HEK293 (cell line): ENCODE data around the gene ST6GALNAC6.

Source experiments
- CTCF ChIA-PET: fragments of 350-600 bp; formaldehyde crosslinking; extraction: SDS; loops from one replicate; lab custom pipeline; 2021; ENCODE audit warnings: antibody characterized with exemption; lab: Yijun Ruan, JAX
- POLR2A ChIA-PET: fragments of 300-600 bp; formaldehyde crosslinking; extraction: SDS; loops from one replicate; lab custom pipeline; 2020; ENCODE audit warnings: antibody characterized with exemption, inconsistent platforms; lab: Yijun Ruan, JAX
- H3K27ac ChIP-seq: fragments of 200-500 bp; sonication (Bioruptor generic); 2 replicates; pipeline ENCODE4 v1.5.1; 2014; ENCODE audit warnings: low read depth, low read length, control low read depth, inconsistent platforms; ENCODE audit errors: extremely low read depth
- H3K36me3 ChIP-seq, 2 experiments: fragments of 200-500 bp in 1 of 2; sonication (Bioruptor generic) in 1 of 2; 1 replicate in 1 of 2; 2 replicates in 1 of 2; pipeline ENCODE4 v1.5.1; 2014 to 2017; ENCODE audit warnings: inconsistent platforms in 2 of 2, low read length in 2 of 2; ENCODE audit not compliant: control insufficient read depth in 2 of 2, insufficient read depth in 1 of 2
- H3K4me1 ChIP-seq: fragments of 200-500 bp; sonication (Bioruptor generic); 2 replicates; pipeline ENCODE4 v1.5.1; 2014; ENCODE audit warnings: mild to moderate bottlenecking, low read length, inconsistent platforms; ENCODE audit not compliant: control insufficient read depth, insufficient read depth
- H3K4me3 ChIP-seq: 2 replicates; pipeline ENCODE4 v1.5.1; 2011; ENCODE audit warnings: low read depth, mild to moderate bottlenecking, control low read depth, low read length, moderate library complexity
- H3K9me3 ChIP-seq: fragments of 200-500 bp; sonication (Bioruptor generic); 2 replicates; pipeline ENCODE4 v1.5.1; 2014; ENCODE audit warnings: low read depth, low read length, inconsistent platforms; ENCODE audit not compliant: control insufficient read depth, insufficient read depth
- OVOL3 ChIP-seq: fragments of 450-650 bp; formaldehyde crosslinking; IDR thresholded peaks from 2 replicates; pipeline ENCODE4 v1.5.1; 2016; ENCODE audit warnings: missing biosample characterization, missing genetic modification characterization
- SCRT1 ChIP-seq: fragments of 450-650 bp; formaldehyde crosslinking; IDR thresholded peaks from 2 replicates; pipeline ENCODE4 v1.5.1; 2016; ENCODE audit warnings: missing biosample characterization, missing genetic modification characterization, borderline replicate concordance
- SP7 ChIP-seq: fragments of 450-650 bp; formaldehyde crosslinking; IDR thresholded peaks from 2 replicates; pipeline ENCODE4 v1.5.1; 2016; ENCODE audit warnings: missing biosample characterization, missing genetic modification characterization
- TRIM28 ChIP-seq: IDR thresholded peaks from 2 replicates; pipeline ENCODE4 v1.6.1; 2011; ENCODE audit warnings: low read length, control low read depth, borderline replicate concordance
- ZBTB20 ChIP-seq: fragments of 450-650 bp; formaldehyde crosslinking; IDR thresholded peaks from 2 replicates; pipeline ENCODE4 v1.5.1; 2016; ENCODE audit warnings: missing biosample characterization, missing genetic modification characterization
- ZBTB44 ChIP-seq: fragments of 450-650 bp; IDR thresholded peaks from 2 replicates; pipeline ENCODE4 v1.5.1; 2018; ENCODE audit warnings: missing biosample characterization, mild to moderate bottlenecking, missing genetic modification characterization
- ZFP37 ChIP-seq: fragments of 450-650 bp; formaldehyde crosslinking; IDR thresholded peaks from 2 replicates; pipeline ENCODE4 v1.5.1; 2016; ENCODE audit warnings: missing biosample characterization, missing genetic modification characterization
- ZIC2 ChIP-seq: fragments of 450-650 bp; formaldehyde crosslinking; IDR thresholded peaks from 2 replicates; pipeline ENCODE4 v1.5.1; 2016; ENCODE audit warnings: missing biosample characterization, missing genetic modification characterization
- ZNF16 ChIP-seq: fragments of 450-650 bp; formaldehyde crosslinking; IDR thresholded peaks from 2 replicates; pipeline ENCODE4 v1.5.1; 2016; ENCODE audit warnings: low read depth, missing biosample characterization, missing genetic modification characterization
- ZNF184 ChIP-seq: fragments of 450-650 bp; IDR thresholded peaks from 2 replicates; pipeline ENCODE4 v1.5.1; 2018; ENCODE audit warnings: missing biosample characterization, mild to moderate bottlenecking, missing genetic modification characterization
- ZNF211 ChIP-seq: fragments of 450-650 bp; formaldehyde crosslinking; IDR thresholded peaks from 2 replicates; pipeline ENCODE4 v1.5.1; 2016; ENCODE audit warnings: low read depth, missing biosample characterization, missing genetic modification characterization
- ZNF214 ChIP-seq: fragments of 450-650 bp; formaldehyde crosslinking; IDR thresholded peaks from 2 replicates; pipeline ENCODE4 v1.5.1; 2017; ENCODE audit warnings: missing biosample characterization, mild to moderate bottlenecking, missing genetic modification characterization, borderline replicate concordance
- ZNF26 ChIP-seq: fragments of 450-650 bp; formaldehyde crosslinking; IDR thresholded peaks from 2 replicates; pipeline ENCODE4 v1.5.1; 2016; ENCODE audit warnings: missing biosample characterization, missing genetic modification characterization
- ZNF274 ChIP-seq, 2 experiments: fragments of 200-500 bp in 1 of 2; fragments of 450-650 bp in 1 of 2; sonication (Bioruptor generic) in 1 of 2; formaldehyde crosslinking in 1 of 2; IDR thresholded peaks; 2 replicates each; pipeline versions ENCODE4 v1.5.1 to v1.6.1; 2014 to 2016; ENCODE audit warnings: borderline replicate concordance in 1 of 2, inconsistent platforms in 1 of 2, low read length in 1 of 2, missing biosample characterization in 1 of 2, missing genetic modification characterization in 1 of 2
- ZNF366 ChIP-seq: fragments of 450-650 bp; formaldehyde crosslinking; conservative IDR thresholded peaks from 2 replicates; pipeline ENCODE4 v1.5.1; 2016; ENCODE audit warnings: missing biosample characterization, missing genetic modification characterization
- ZNF549 ChIP-seq: fragments of 450-650 bp; IDR thresholded peaks from 2 replicates; pipeline ENCODE4 v1.5.1; 2018; ENCODE audit warnings: missing biosample characterization, missing genetic modification characterization, mild to moderate bottlenecking, inconsistent platforms, moderate library complexity
- ZNF639 ChIP-seq: fragments of 450-650 bp; formaldehyde crosslinking; IDR thresholded peaks from 2 replicates; pipeline ENCODE4 v1.5.1; 2016; ENCODE audit warnings: missing biosample characterization, missing genetic modification characterization
- ZNF776 ChIP-seq: fragments of 450-650 bp; formaldehyde crosslinking; IDR thresholded peaks from 2 replicates; pipeline ENCODE4 v1.5.0; 2017; ENCODE audit warnings: missing biosample characterization, missing genetic modification characterization, borderline replicate concordance
- ZNF777 ChIP-seq: fragments of 450-650 bp; formaldehyde crosslinking; IDR thresholded peaks from 2 replicates; pipeline ENCODE4 v1.5.1; 2017; ENCODE audit warnings: missing biosample characterization, missing genetic modification characterization, borderline replicate concordance
- ZSCAN16 ChIP-seq: fragments of 450-650 bp; formaldehyde crosslinking; IDR thresholded peaks from 2 replicates; pipeline ENCODE4 v1.5.1; 2016; ENCODE audit warnings: missing biosample characterization, missing genetic modification characterization
- ZSCAN4 ChIP-seq: fragments of 450-650 bp; formaldehyde crosslinking; IDR thresholded peaks from 2 replicates; pipeline ENCODE4 v1.5.1; 2017; ENCODE audit warnings: missing biosample characterization, missing genetic modification characterization
- ZXDB ChIP-seq: fragments of 450-650 bp; formaldehyde crosslinking; IDR thresholded peaks from 2 replicates; pipeline ENCODE4 v1.5.1; 2016; ENCODE audit warnings: missing biosample characterization, missing genetic modification characterization

The ST6GALNAC6 gene

GRCh38 chr9:127865645-127866464 is 33.5 kb downstream of the ST6GALNAC6 start (continued):
- TF ChIP-seq ZNF776 (tag by site-specific recombination) (0 out of 2 replicates have a peak, but pooled peaks have one; percentile 23), SP7 (tag by site-specific recombination) (0 out of 2 replicates have a peak, but pooled peaks have one; percentile 12), TRIM28 (0 out of 2 replicates have a peak, but pooled peaks have one; percentile 58), ZSCAN4 (peak; percentile 79), ZFP37 (tag by site-specific recombination) (no peak), ZNF26 (tag by site-specific recombination) (no peak), ZNF366 (tag by site-specific recombination) (0 out of 2 replicates have a peak, but pooled peaks have one; percentile 26), ZNF549 (tag by site-specific recombination) (no peak), ZNF214 (tag by site-specific recombination) (no peak)
- TF ChIP-seq, all 188 proteins: peak for 16

- TF ChIP-seq ZBTB44 (peak; percentile 53; the same call in 1 of the 2 replicates), SCRT1 (no peak)
- TF ChIP-seq, all 188 proteins: peak for 1
- H3K36me3 ChIP-seq, result peaks cover 0 to 16% of the 10 kb centered on the region in 2 experiments; a peak in 1 of 3 replicates
- H3K9me3 ChIP-seq, result no peaks in the 10 kb centered on the region
- no peaks in the 10 kb centered on the region; the same call in 1 of the 2 replicates for H3K4me1 ChIP-seq
- H3K27ac ChIP-seq, result no peak overlapping the region
- no peak overlapping the region for H3K4me3 ChIP-seq
- ChIA-PET POLR2A (interaction anchor here (1.2 kb wide), 1 partner anchor 60 kb away, joined by 4 read pairs; the partner anchor contains the start of gene FPGS), CTCF (interaction anchor here (1.5 to 1.6 kb wide), 2 partner anchors 62 to 129 kb away, joined by 3 to 4 read pairs; partner anchors contain the start of gene TOR2A)
Measured at GRCh38 chr9:127863191-127863621, 36.2 kb downstream of the ST6GALNAC6 start.

- H3K4me1 ChIP-seq, result no peaks in the 10 kb centered on the region; the same call in 1 of the 2 replicates
- H3K9me3 ChIP-seq, result no peaks in the 10 kb centered on the region
- CTCF ChIA-PET, result interaction anchor here (0.5 to 3.6 kb wide), 3 partner anchors 7 to 128 kb away, joined by 4 to 18 read pairs (median 4); partner anchors contain the start of gene TOR2A
- peaks cover 0 to 7% of the 10 kb centered on the region in 2 experiments; a peak in 1 of 3 replicates for H3K36me3 ChIP-seq
- POLR2A ChIA-PET, result interaction anchor here (1.2 kb wide), 1 partner anchor 60 kb away, joined by 4 read pairs; the partner anchor contains the start of gene FPGS
- H3K27ac ChIP-seq, result no peak overlapping the region
- no peak overlapping the region for H3K4me3 ChIP-seq
- no peak for TF ChIP-seq ZIC2 (tag by site-specific recombination)
- TF ChIP-seq ZNF274 (IDR thresholded peaks at IDR 0.05; ENCODE audit: low read length), result no peak
- no peak for TF ChIP-seq ZNF274 (tag by site-specific recombination; IDR thresholded peaks at IDR 0.05; ENCODE audit: borderline replicate concordance)
- no peak for TF ChIP-seq ZNF184 (tag by site-specific recombination)
- no peak for TF ChIP-seq ZSCAN16
- TF ChIP-seq ZBTB20 (tag by site-specific recombination), result no peak
- TF ChIP-seq OVOL3 (tag by site-specific recombination), result no peak
- no peak for TF ChIP-seq ZNF211 (tag by site-specific recombination)
- no peak for TF ChIP-seq ZXDB (tag by site-specific recombination)
- no peak for TF ChIP-seq ZNF16 (tag by site-specific recombination)
- TF ChIP-seq ZNF639 (tag by site-specific recombination), result no peak
- TF ChIP-seq ZNF777 (tag by site-specific recombination), result no peak
Measured at GRCh38 chr9:127862075-127863011, 37.1 kb downstream of the ST6GALNAC6 start.
